ENCODE results near the gene TNS2. TPM values are rescaled to one million over a fixed set of nuclear protein-coding genes. Genes with fewer than 3 reads are reported as not detected.

The TNS2 gene
- total RNA-seq, 4 donors from 2014 or later: 10.8 to 82.0 (median 20.8) TPM

GRCh38 chr12:53047221-53048032, 2.4 kb upstream of the TNS2 start:
- TF ChIP-seq, protein P1, sequence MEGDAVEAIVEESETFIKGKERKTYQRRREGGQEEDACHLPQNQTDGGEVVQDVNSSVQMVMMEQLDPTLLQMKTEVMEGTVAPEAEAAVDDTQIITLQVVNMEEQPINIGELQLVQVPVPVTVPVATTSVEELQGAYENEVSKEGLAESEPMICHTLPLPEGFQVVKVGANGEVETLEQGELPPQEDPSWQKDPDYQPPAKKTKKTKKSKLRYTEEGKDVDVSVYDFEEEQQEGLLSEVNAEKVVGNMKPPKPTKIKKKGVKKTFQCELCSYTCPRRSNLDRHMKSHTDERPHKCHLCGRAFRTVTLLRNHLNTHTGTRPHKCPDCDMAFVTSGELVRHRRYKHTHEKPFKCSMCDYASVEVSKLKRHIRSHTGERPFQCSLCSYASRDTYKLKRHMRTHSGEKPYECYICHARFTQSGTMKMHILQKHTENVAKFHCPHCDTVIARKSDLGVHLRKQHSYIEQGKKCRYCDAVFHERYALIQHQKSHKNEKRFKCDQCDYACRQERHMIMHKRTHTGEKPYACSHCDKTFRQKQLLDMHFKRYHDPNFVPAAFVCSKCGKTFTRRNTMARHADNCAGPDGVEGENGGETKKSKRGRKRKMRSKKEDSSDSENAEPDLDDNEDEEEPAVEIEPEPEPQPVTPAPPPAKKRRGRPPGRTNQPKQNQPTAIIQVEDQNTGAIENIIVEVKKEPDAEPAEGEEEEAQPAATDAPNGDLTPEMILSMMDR (IDR thresholded peaks at IDR 0.05): peak in 4 of 6 experiments; percentile 9 to 43 (median 35)
- peak in 3 of 4 donors; percentile 42 to 73 (median 67) for TF ChIP-seq POLR2A (IDR thresholded peaks at IDR 0.05)
- DNase-seq: no peak
- no peaks in the 10 kb centered on the region for H3K27me3 ChIP-seq
- WGBS, 2 donors: 4 to 11% methylated on average over 3 to 11 of the region's 94 CpGs
- H3K36me3 ChIP-seq: no peaks in the 10 kb centered on the region
- H3K9me3 ChIP-seq: no peaks in the 10 kb centered on the region
- peaks cover 25 to 93% (median 30%) of the 10 kb centered on the region in 3 donors for H3K4me1 ChIP-seq
- intact Hi-C loops (cut with DNase I): no loop called here
- peak overlapping the region; percentile 53 to 84 (median 58) for H3K4me3 ChIP-seq
- peak overlapping the region; percentile 91 to 96 (median 94) for H3K27ac ChIP-seq

DNA sequence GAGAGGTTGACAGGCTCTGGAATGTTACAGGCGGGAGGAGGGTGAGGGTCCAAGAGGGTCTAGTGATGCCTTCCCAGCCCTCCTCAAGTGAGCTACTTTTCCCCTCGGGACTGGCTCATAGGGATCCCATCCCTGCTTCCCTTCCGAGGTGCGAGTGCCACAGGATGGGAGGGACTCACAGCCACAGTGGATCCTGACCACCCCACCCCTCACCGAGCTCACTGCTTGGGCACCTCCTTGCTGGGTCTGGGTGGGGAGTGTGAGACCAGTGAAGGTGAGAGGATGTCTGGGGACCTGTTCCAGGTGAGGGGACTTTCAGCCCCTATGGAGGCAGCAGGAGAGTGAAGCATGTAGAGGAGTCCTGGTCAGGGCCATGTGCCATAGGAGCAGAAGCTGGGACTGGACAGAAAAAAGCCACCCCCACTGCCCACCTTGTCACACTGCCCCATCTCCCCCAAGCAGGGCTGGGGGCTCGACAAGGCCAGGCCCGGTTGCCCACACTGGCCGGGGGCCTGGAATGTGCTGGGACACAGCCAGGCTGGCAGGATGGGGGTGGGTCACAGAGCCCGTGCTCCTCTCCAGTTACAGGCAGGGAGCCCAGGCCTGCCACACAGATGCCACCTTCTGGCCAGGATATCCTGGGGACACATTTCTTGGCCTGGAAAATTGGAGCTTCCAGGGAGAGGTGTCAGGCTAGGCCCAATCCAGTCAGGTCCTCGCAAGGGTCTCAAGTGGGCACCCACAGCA, 1.7 kb upstream of the TNS2 start:
- TF ChIP-seq, protein P1 (IDR thresholded peaks at IDR 0.05): peak in 1 of 6 experiments; percentile 7
- no peak for TF ChIP-seq POLR2A (IDR thresholded peaks at IDR 0.05)
- no peaks in the 10 kb centered on the region for H3K27me3 ChIP-seq
- peak overlapping the region; percentile 90 to 96 (median 94) for H3K27ac ChIP-seq
- intact Hi-C loops (cut with DNase I): no loop called here
- WGBS, 2 donors: 33 to 40% methylated on average over 2 to 3 of the region's 10 CpGs
- H3K9me3 ChIP-seq: no peaks in the 10 kb centered on the region
- no peaks in the 10 kb centered on the region for H3K36me3 ChIP-seq
- no peak for DNase-seq
- H3K4me3 ChIP-seq: peak overlapping the region; percentile 39 to 84 (median 58)
- H3K4me1 ChIP-seq: peaks cover 31 to 93% (median 38%) of the 10 kb centered on the region in 3 donors

DNA sequence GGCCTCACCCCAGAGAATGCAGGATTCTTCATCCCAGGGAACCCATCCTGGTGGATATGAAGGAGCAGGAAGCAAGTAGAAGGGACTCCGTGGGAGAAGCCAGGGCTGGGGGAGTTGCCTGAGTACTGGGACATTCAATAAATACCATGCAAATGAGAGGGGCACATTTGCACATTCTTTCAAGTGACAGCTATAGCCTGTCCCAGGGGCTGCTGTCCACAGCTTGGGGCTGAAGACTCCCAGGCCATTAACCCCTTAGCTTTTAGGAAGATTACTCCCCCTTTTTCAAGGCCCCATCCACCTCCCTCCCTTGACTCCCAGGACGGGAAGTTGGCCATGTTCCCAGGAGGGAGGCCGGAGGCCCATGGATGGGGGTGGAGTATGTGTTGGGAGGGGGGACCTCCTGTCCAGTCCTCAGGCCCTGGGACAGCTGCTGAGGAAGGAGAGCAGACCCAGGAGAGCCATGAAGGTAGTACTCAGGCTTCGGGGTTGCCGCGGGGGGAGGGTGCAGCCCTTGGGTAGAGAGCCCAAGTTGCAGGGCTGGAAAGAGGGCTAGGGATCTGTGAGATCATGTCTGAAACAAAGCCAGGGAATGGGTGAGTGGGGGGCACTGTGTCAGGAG, 974 bp upstream of the TNS2 start:
- intact Hi-C loops (cut with DNase I): no loop called here
- 38 to 61% methylated on average over 4 of the region's 6 CpGs for WGBS, 2 donors
- H3K27me3 ChIP-seq: no peaks in the 10 kb centered on the region
- H3K27ac ChIP-seq: peak overlapping the region; percentile 90 to 96 (median 94)
- H3K4me1 ChIP-seq: peaks cover 33 to 93% (median 42%) of the 10 kb centered on the region in 3 donors
- H3K36me3 ChIP-seq: no peaks in the 10 kb centered on the region
- TF ChIP-seq, protein P1 (IDR thresholded peaks at IDR 0.05): no peak
- peak in 2 of 4 donors; percentile 8 for TF ChIP-seq POLR2A (IDR thresholded peaks at IDR 0.05)
- peak overlapping the region; percentile 31 to 84 (median 58) for H3K4me3 ChIP-seq
- no peak for DNase-seq
- no peaks in the 10 kb centered on the region for H3K9me3 ChIP-seq

- Histone ChIP-seq H3K36me3 (peaks cover 0 to 6% (median 0%) of the 10 kb centered on the region in 3 donors), H3K4me3 (peak overlapping the region; percentile 31 to 84 (median 58)), H3K27ac (peak overlapping the region; percentile 90 to 96 (median 94)), H3K9me3 (no peaks in the 10 kb centered on the region), H3K4me1 (peaks cover 36 to 93% (median 36%) of the 10 kb centered on the region in 3 donors), H3K27me3 (no peaks in the 10 kb centered on the region)
- DNase-seq: no peak
- no peak for TF ChIP-seq POLR2A (IDR thresholded peaks at IDR 0.05)
- TF ChIP-seq, protein P1 (IDR thresholded peaks at IDR 0.05): no peak
- WGBS, 2 donors: 38% methylated on average over 1 of the region's 2 CpGs; no CpG with 5 or more reads in 1 of the 2 donors
- intact Hi-C loops (cut with DNase I): no loop called here
These were observed 677 bp downstream of the TNS2 start for GRCh38 chr12:53050426-53051057.
